HAP-1 (cell line): Measurements from ENCODE around the gene AHSA1.

Source experiments
- DNase-seq, 2 experiments: peaks; one replicate each; pipeline ENCODE4 v3.0.0-alpha.2; 2016 to 2020; ENCODE audit warnings: low spot score in 2 of 2
- H3K27me3 ChIP-seq: fragments of 250-450 bp; sonication (Bioruptor Pico); 2 replicates; pipeline ENCODE4 v1.5.1; 2020; ENCODE audit warnings: low read depth, mild to moderate bottlenecking, moderate library complexity
- H3K36me3 ChIP-seq: fragments of 250-450 bp; sonication (Bioruptor Pico); replicated peaks from 2 replicates; pipeline ENCODE4 v1.5.1; 2020; ENCODE audit warnings: mild to moderate bottlenecking
- H3K4me1 ChIP-seq: fragments of 250-450 bp; sonication (Bioruptor Pico); 2 replicates; pipeline ENCODE4 v1.5.1; 2020; ENCODE audit warnings: mild to moderate bottlenecking
- H3K4me3 ChIP-seq: fragments of 250-450 bp; sonication (Bioruptor Pico); 2 replicates; pipeline ENCODE4 v1.5.1; 2020; ENCODE audit warnings: mild to moderate bottlenecking, moderate library complexity
- H3K9me3 ChIP-seq: fragments of 250-450 bp; sonication (Bioruptor Pico); 2 replicates; pipeline ENCODE4 v1.5.1; 2020; ENCODE audit warnings: mild to moderate bottlenecking, moderate library complexity
- in situ Hi-C: fragments of 300-500 bp; cut with MboI; formaldehyde crosslinking; loops from 3 replicates; pipeline ENCODE4 v1.14.3; 2020; ENCODE audit warnings: low sequenced_read_pairs, inconsistent platforms, mixed read lengths

The AHSA1 gene

GRCh38 chr14:77485256-77485655 is 27.4 kb downstream of the AHSA1 start:
- H3K9me3 ChIP-seq = no peaks in the 10 kb centered on the region
- DNase-seq = no peak
- in situ Hi-C loops = no loop called here
- H3K4me3 ChIP-seq = no peak overlapping the region
- no peaks in the 10 kb centered on the region for H3K4me1 ChIP-seq
- H3K27me3 ChIP-seq = no peaks in the 10 kb centered on the region
- H3K36me3 ChIP-seq = no peaks in the 10 kb centered on the region

GRCh38 chr14:77485901-77486678 is 28.2 kb downstream of the AHSA1 start:
- no peaks in the 10 kb centered on the region for H3K36me3 ChIP-seq
- in situ Hi-C loops = no loop called here
- no peaks in the 10 kb centered on the region for H3K9me3 ChIP-seq
- no peaks in the 10 kb centered on the region for H3K27me3 ChIP-seq
- no peak overlapping the region for H3K4me3 ChIP-seq
- no peak for DNase-seq
- no peaks in the 10 kb centered on the region for H3K4me1 ChIP-seq

GRCh38 chr14:77488558-77488957 is 30.7 kb downstream of the AHSA1 start:
- in situ Hi-C loops = no loop called here
- Histone ChIP-seq H3K4me3 (no peak overlapping the region), H3K9me3 (no peaks in the 10 kb centered on the region), H3K36me3 (no peaks in the 10 kb centered on the region), H3K27me3 (no peaks in the 10 kb centered on the region), H3K4me1 (no peaks in the 10 kb centered on the region)
- no peak for DNase-seq

- Histone ChIP-seq H3K36me3 (no peaks in the 10 kb centered on the region), H3K27me3 (no peaks in the 10 kb centered on the region), H3K4me1 (no peaks in the 10 kb centered on the region), H3K9me3 (no peaks in the 10 kb centered on the region), H3K4me3 (no peak overlapping the region)
- in situ Hi-C loops = no loop called here
- no peak for DNase-seq
Observed at GRCh38 chr14:77489041-77489440, 31.1 kb downstream of the AHSA1 start.

GRCh38 chr14:77490347-77490986 is 32.6 kb downstream of the AHSA1 start:
- H3K4me3 ChIP-seq = no peak overlapping the region
- no peaks in the 10 kb centered on the region for H3K36me3 ChIP-seq
- in situ Hi-C loops = no loop called here

GRCh38 chr14:77491056-77491455 is 33.2 kb downstream of the AHSA1 start:
- no peaks in the 10 kb centered on the region for H3K9me3 ChIP-seq
- no peaks in the 10 kb centered on the region for H3K4me1 ChIP-seq
- DNase-seq = no peak
- no peak overlapping the region for H3K4me3 ChIP-seq
- H3K27me3 ChIP-seq = no peaks in the 10 kb centered on the region
- in situ Hi-C loops = no loop called here
- no peaks in the 10 kb centered on the region for H3K36me3 ChIP-seq

More at GRCh38 chr14:77490347-77490986, 32.6 kb downstream of the AHSA1 start:
- H3K9me3 ChIP-seq = no peaks in the 10 kb centered on the region
- H3K4me1 ChIP-seq = no peaks in the 10 kb centered on the region
- no peak for DNase-seq
- no peaks in the 10 kb centered on the region for H3K27me3 ChIP-seq

- no peak overlapping the region for H3K4me3 ChIP-seq
- H3K4me1 ChIP-seq = peaks cover 3% of the 10 kb centered on the region; the same call in 1 of the 2 replicates
- no peaks in the 10 kb centered on the region for H3K36me3 ChIP-seq
- in situ Hi-C loops = no loop called here
- no peak for DNase-seq
- peaks cover 5% of the 10 kb centered on the region; the same call in 1 of the 2 replicates for H3K27me3 ChIP-seq
- no peaks in the 10 kb centered on the region for H3K9me3 ChIP-seq
Observed at GRCh38 chr14:77495334-77495733, 37.4 kb downstream of the AHSA1 start.

- in situ Hi-C loops = no loop called here
- no peaks in the 10 kb centered on the region for H3K36me3 ChIP-seq
- DNase-seq = peak; percentile 32 to 71
- peaks cover 3% of the 10 kb centered on the region; the same call in 1 of the 2 replicates for H3K4me1 ChIP-seq
- H3K27me3 ChIP-seq = peaks cover 5% of the 10 kb centered on the region; the same call in 1 of the 2 replicates
- peak within 1 kb of the TSS; percentile 41 for H3K4me3 ChIP-seq
- no peaks in the 10 kb centered on the region for H3K9me3 ChIP-seq
Observed at GRCh38 chr14:77498120-77498979, 40.5 kb downstream of the AHSA1 start, which contains the start of gene ISM2. Gene ISM2, minus strand, starts transcription at chr14:77498816. Its CDS starts 23 bp downstream, at chr14:77498793.

- in situ Hi-C loops = no loop called here
Observed at GRCh38 chr14:77498984-77499527, 41.2 kb downstream of the AHSA1 start.

GRCh38 chr14:77502109-77502782 is 44.4 kb downstream of the AHSA1 start:
- in situ Hi-C loops = no loop called here
- Histone ChIP-seq H3K4me1 (peaks cover 3% of the 10 kb centered on the region; the same call in 1 of the 2 replicates), H3K36me3 (no peaks in the 10 kb centered on the region), H3K4me3 (no peak overlapping the region), H3K27me3 (peaks cover 5% of the 10 kb centered on the region; the same call in 1 of the 2 replicates), H3K9me3 (no peaks in the 10 kb centered on the region)
- no peak for DNase-seq

More at GRCh38 chr14:77498984-77499527, 41.2 kb downstream of the AHSA1 start:
- no peaks in the 10 kb centered on the region for H3K36me3 ChIP-seq
- peak in 1 of 2 experiments; percentile 45 for DNase-seq
- H3K27me3 ChIP-seq = peaks cover 5% of the 10 kb centered on the region; the same call in 1 of the 2 replicates
- no peaks in the 10 kb centered on the region for H3K9me3 ChIP-seq
- H3K4me1 ChIP-seq = peaks cover 3% of the 10 kb centered on the region; the same call in 1 of the 2 replicates
- H3K4me3 ChIP-seq = peak overlapping the region; percentile 41

GRCh38 chr14:77503138-77503537 is 45.2 kb downstream of the AHSA1 start:
- H3K9me3 ChIP-seq = no peaks in the 10 kb centered on the region
- no peaks in the 10 kb centered on the region; the same call in 1 of the 2 replicates for H3K4me1 ChIP-seq
- no peaks in the 10 kb centered on the region; the same call in none of the 2 replicates for H3K36me3 ChIP-seq
- in situ Hi-C loops = no loop called here
- H3K4me3 ChIP-seq = no peak overlapping the region
- DNase-seq = no peak
- H3K27me3 ChIP-seq = peaks cover under 1% of the 10 kb centered on the region; the same call in 1 of the 2 replicates

- Histone ChIP-seq H3K4me1 (no peaks in the 10 kb centered on the region), H3K27me3 (no peaks in the 10 kb centered on the region), H3K4me3 (no peak overlapping the region), H3K36me3 (no peaks in the 10 kb centered on the region; the same call in none of the 2 replicates), H3K9me3 (no peaks in the 10 kb centered on the region)
- in situ Hi-C loops = no loop called here
- no peak for DNase-seq
Observed at GRCh38 chr14:77505031-77505430, 47.1 kb downstream of the AHSA1 start.

GRCh38 chr14:77507762-77508161 is 49.9 kb downstream of the AHSA1 start:
- Histone ChIP-seq H3K4me1 (no peaks in the 10 kb centered on the region), H3K9me3 (no peaks in the 10 kb centered on the region), H3K36me3 (peaks cover 7% of the 10 kb centered on the region), H3K4me3 (no peak overlapping the region), H3K27me3 (no peaks in the 10 kb centered on the region)
- in situ Hi-C loops = no loop called here
- DNase-seq = no peak
